GM12878 (cell line): ENCODE results near the gene MFAP1. TPM values are rescaled to one million over a fixed set of nuclear protein-coding genes. Genes with fewer than 3 reads are reported as not detected.

ENCODE experiments used
- BACH1 ChIP-seq: fragments of 450-650 bp; IDR thresholded peaks from 2 replicates; pipeline ENCODE4 v1.6.1; 2017; ENCODE audit warnings: mild to moderate bottlenecking, borderline replicate concordance
- CBX5 ChIP-seq: sonication (generic); IDR thresholded peaks from 2 replicates; pipeline ENCODE4 v1.6.1; 2016; ENCODE audit warnings: low read depth, moderate library complexity, mild to moderate bottlenecking, inconsistent platforms
- EED ChIP-seq: sonication (generic); IDR thresholded peaks from 2 replicates; pipeline ENCODE4 v1.6.1; 2016; ENCODE audit warnings: antibody characterized with exemption, low read depth
- GATAD2B ChIP-seq: fragments of 450-650 bp; conservative IDR thresholded peaks from 2 replicates; pipeline ENCODE4 v1.6.1; 2017; ENCODE audit warnings: low read depth, mild to moderate bottlenecking, moderate library complexity
- MEF2B ChIP-seq: fragments of 450-650 bp; IDR thresholded peaks from 2 replicates; pipeline ENCODE4 v1.6.1; 2018; ENCODE audit warnings: mild to moderate bottlenecking, moderate library complexity; ENCODE audit not compliant: partially characterized antibody, poor library complexity, severe bottlenecking
- NFIC ChIP-seq: IDR thresholded peaks from 2 replicates; pipeline ENCODE4 v1.6.1; 2012; ENCODE audit warnings: low read depth, mild to moderate bottlenecking, inconsistent platforms, low read length, moderate library complexity
- RCOR1 ChIP-seq: conservative IDR thresholded peaks from 2 replicates; pipeline ENCODE4 v1.6.1; 2012; ENCODE audit warnings: low read depth, low read length, improper control_type of control experiment
- TBL1XR1 ChIP-seq: IDR thresholded peaks from 2 replicates; pipeline ENCODE4 v1.6.1; 2012; ENCODE audit warnings: low read depth, low read length, improper control_type of control experiment
- ZNF274 ChIP-seq: IDR thresholded peaks from one replicate; pipeline ENCODE4 v1.8.0; 2011; ENCODE audit not compliant: insufficient read length, insufficient read depth
- ZNF622 ChIP-seq: fragments of 450-650 bp; IDR thresholded peaks from 2 replicates; pipeline ENCODE4 v1.6.1; 2017; ENCODE audit warnings: mild to moderate bottlenecking, inconsistent platforms
- polyA plus RNA-seq, 11 experiments: library from polyadenylated mRNA; depleted of rRNA in 4 of 11; unstranded in 6 of 11; stranded (reverse) in 5 of 11; fragments of >200 nt; fragmentation: Nextera tagmentation in 4 of 11; fragmentation: Illumina TruSeq in 1 of 11; extraction: Ambion mirVana in 4 of 11; extraction: Trizol in 1 of 11; gene quantifications; 1 replicate in 1 of 11; 2 replicates in 10 of 11; pipeline versions ENCODE4 v1.2.1 to v1.2.3, GENCODE V29; 2011 to 2016; ENCODE audit warnings: inconsistent platforms in 2 of 11, missing spikeins in 2 of 11, low read depth in 1 of 11
- total RNA-seq, 4 experiments: library from RNA; depleted of rRNA in 3 of 4; stranded (reverse); fragments of >200 nt in 3 of 4; fragmentation: Illumina TruSeq in 1 of 4; extraction: Trizol in 1 of 4; gene quantifications; 2 replicates each; pipeline versions ENCODE4 v1.2.1 to v1.2.3, GENCODE V29; 2013 to 2021
- TF ChIP-seq, protein P1 (sequence below): IDR thresholded peaks from 2 replicates; pipeline ENCODE4 v1.6.1; 2011; ENCODE audit warnings: borderline replicate concordance, low read depth, mild to moderate bottlenecking, moderate library complexity, mixed read lengths, low read length; ENCODE audit not compliant: insufficient read depth; ENCODE audit errors: extremely low read length
- TF ChIP-seq, protein P2 (sequence below): fragments of 450-650 bp; IDR thresholded peaks from 2 replicates; pipeline ENCODE4 v1.6.1; 2018; ENCODE audit warnings: borderline replicate concordance, mild to moderate bottlenecking; ENCODE audit not compliant: partially characterized antibody
- TF ChIP-seq, protein P3 (sequence below): fragments of 450-650 bp; IDR thresholded peaks from 2 replicates; pipeline ENCODE4 v1.6.1; 2017; ENCODE audit warnings: antibody characterized with exemption, mild to moderate bottlenecking, moderate library complexity
- TF ChIP-seq, protein P4 (sequence below): fragments of 450-650 bp; IDR thresholded peaks from 2 replicates; pipeline ENCODE4 v1.6.1; 2017; ENCODE audit warnings: mild to moderate bottlenecking, moderate library complexity
- TF ChIP-seq, protein P5 (sequence below): IDR thresholded peaks from 2 replicates; pipeline ENCODE4 v1.6.1; 2011; ENCODE audit warnings: mild to moderate bottlenecking, low read depth, low read length, moderate library complexity; ENCODE audit not compliant: insufficient replicate concordance
- TF ChIP-seq, protein P6 (sequence below): IDR thresholded peaks from 2 replicates; pipeline ENCODE4 v1.6.1; 2012; ENCODE audit warnings: low read depth, low read length, improper control_type of control experiment

The MFAP1 gene
- total and polyA plus RNA-seq, 10 of the 15 experiments (the other 5 are each of a cell fraction or from before 2014, with no cell fraction given), result 24.5 to 67.3 (median 47.4) TPM

DNA sequence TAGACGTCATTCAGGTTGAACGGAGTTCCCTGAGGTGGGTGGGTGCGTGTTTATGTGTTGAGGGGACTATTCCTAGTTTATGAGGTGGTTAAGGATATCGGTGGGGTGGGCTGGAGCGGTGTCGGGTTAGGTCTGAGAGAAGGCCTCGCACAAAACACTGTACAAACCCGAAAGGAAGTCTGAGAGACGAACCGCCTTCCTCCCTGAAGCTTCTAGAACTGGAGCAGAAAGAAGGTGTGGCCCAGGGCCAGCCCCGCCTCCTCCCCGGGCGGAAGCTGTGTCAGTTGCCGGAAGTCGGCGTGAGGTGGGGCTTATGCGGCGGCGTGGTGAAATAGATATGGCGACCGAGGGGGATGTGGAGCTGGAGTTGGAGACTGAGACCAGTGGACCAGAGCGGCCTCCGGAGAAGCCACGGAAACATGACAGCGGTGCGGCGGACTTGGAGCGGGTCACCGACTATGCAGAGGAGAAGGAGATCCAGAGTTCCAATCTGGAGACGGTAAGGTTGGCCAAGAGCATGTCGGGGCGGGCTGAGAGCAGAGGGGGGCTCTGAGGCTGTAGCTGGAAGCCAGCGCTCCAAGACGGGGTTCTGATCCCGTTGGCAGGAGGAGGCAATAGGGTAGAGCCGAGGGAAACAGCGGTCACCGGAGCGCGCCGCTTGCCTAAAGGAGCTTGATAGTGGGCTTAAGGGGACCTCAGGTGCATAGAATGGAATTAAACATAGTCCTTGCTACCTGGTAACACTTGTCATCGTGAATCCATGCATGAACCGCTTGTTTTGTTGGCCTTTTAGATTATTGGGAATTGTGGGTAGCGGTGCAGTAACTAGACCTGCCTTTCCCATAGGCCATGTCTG lies 24.0 kb downstream of the MFAP1 start, which contains the start of gene HYPK (continued):
- TF ChIP-seq, protein P1, sequence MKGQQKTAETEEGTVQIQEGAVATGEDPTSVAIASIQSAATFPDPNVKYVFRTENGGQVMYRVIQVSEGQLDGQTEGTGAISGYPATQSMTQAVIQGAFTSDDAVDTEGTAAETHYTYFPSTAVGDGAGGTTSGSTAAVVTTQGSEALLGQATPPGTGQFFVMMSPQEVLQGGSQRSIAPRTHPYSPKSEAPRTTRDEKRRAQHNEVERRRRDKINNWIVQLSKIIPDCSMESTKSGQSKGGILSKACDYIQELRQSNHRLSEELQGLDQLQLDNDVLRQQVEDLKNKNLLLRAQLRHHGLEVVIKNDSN, result no peak
- TF ChIP-seq, protein P2, sequence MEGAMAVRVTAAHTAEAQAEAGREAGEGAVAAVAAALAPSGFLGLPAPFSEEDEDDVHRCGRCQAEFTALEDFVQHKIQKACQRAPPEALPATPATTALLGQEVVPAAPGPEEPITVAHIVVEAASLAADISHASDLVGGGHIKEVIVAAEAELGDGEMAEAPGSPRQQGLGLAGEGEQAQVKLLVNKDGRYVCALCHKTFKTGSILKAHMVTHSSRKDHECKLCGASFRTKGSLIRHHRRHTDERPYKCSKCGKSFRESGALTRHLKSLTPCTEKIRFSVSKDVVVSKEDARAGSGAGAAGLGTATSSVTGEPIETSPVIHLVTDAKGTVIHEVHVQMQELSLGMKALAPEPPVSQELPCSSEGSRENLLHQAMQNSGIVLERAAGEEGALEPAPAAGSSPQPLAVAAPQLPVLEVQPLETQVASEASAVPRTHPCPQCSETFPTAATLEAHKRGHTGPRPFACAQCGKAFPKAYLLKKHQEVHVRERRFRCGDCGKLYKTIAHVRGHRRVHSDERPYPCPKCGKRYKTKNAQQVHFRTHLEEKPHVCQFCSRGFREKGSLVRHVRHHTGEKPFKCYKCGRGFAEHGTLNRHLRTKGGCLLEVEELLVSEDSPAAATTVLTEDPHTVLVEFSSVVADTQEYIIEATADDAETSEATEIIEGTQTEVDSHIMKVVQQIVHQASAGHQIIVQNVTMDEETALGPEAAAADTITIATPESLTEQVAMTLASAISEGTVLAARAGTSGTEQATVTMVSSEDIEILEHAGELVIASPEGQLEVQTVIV, result peak; percentile 64
- TF ChIP-seq, protein P3, sequence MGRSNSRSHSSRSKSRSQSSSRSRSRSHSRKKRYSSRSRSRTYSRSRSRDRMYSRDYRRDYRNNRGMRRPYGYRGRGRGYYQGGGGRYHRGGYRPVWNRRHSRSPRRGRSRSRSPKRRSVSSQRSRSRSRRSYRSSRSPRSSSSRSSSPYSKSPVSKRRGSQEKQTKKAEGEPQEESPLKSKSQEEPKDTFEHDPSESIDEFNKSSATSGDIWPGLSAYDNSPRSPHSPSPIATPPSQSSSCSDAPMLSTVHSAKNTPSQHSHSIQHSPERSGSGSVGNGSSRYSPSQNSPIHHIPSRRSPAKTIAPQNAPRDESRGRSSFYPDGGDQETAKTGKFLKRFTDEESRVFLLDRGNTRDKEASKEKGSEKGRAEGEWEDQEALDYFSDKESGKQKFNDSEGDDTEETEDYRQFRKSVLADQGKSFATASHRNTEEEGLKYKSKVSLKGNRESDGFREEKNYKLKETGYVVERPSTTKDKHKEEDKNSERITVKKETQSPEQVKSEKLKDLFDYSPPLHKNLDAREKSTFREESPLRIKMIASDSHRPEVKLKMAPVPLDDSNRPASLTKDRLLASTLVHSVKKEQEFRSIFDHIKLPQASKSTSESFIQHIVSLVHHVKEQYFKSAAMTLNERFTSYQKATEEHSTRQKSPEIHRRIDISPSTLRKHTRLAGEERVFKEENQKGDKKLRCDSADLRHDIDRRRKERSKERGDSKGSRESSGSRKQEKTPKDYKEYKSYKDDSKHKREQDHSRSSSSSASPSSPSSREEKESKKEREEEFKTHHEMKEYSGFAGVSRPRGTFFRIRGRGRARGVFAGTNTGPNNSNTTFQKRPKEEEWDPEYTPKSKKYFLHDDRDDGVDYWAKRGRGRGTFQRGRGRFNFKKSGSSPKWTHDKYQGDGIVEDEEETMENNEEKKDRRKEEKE, result no peak
- TF ChIP-seq, protein P4, sequence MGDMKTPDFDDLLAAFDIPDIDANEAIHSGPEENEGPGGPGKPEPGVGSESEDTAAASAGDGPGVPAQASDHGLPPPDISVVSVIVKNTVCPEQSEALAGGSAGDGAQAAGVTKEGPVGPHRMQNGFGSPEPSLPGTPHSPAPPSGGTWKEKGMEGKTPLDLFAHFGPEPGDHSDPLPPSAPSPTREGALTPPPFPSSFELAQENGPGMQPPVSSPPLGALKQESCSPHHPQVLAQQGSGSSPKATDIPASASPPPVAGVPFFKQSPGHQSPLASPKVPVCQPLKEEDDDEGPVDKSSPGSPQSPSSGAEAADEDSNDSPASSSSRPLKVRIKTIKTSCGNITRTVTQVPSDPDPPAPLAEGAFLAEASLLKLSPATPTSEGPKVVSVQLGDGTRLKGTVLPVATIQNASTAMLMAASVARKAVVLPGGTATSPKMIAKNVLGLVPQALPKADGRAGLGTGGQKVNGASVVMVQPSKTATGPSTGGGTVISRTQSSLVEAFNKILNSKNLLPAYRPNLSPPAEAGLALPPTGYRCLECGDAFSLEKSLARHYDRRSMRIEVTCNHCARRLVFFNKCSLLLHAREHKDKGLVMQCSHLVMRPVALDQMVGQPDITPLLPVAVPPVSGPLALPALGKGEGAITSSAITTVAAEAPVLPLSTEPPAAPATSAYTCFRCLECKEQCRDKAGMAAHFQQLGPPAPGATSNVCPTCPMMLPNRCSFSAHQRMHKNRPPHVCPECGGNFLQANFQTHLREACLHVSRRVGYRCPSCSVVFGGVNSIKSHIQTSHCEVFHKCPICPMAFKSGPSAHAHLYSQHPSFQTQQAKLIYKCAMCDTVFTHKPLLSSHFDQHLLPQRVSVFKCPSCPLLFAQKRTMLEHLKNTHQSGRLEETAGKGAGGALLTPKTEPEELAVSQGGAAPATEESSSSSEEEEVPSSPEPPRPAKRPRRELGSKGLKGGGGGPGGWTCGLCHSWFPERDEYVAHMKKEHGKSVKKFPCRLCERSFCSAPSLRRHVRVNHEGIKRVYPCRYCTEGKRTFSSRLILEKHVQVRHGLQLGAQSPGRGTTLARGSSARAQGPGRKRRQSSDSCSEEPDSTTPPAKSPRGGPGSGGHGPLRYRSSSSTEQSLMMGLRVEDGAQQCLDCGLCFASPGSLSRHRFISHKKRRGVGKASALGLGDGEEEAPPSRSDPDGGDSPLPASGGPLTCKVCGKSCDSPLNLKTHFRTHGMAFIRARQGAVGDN, result peak; percentile 67
- TF ChIP-seq RCOR1, result 0 out of 2 replicates have a peak, but pooled peaks have one; percentile 77
- no peak for TF ChIP-seq CBX5
- TF ChIP-seq NFIC, result no peak
- TF ChIP-seq GATAD2B, result no peak; the same call in 1 of the 2 replicates
- no peak for TF ChIP-seq EED
- TF ChIP-seq, protein P5, sequence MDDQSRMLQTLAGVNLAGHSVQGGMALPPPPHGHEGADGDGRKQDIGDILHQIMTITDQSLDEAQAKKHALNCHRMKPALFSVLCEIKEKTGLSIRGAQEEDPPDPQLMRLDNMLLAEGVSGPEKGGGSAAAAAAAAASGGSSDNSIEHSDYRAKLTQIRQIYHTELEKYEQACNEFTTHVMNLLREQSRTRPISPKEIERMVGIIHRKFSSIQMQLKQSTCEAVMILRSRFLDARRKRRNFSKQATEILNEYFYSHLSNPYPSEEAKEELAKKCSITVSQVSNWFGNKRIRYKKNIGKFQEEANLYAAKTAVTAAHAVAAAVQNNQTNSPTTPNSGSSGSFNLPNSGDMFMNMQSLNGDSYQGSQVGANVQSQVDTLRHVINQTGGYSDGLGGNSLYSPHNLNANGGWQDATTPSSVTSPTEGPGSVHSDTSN, result no peak
- no peak for TF ChIP-seq ZNF274
- TF ChIP-seq, protein P6, sequence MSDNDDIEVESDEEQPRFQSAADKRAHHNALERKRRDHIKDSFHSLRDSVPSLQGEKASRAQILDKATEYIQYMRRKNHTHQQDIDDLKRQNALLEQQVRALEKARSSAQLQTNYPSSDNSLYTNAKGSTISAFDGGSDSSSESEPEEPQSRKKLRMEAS, result peak; percentile 87
- peak; percentile 83; the same call in 1 of the 2 replicates for TF ChIP-seq BACH1
- no peak for TF ChIP-seq ZNF622
- no peak for TF ChIP-seq TBL1XR1
- no peak for TF ChIP-seq MEF2B
